MM.1S (cell line): ENCODE results near the gene TAL2.

ENCODE experiments used
- DNase-seq: peaks from one replicate; pipeline ENCODE4 v3.0.0-alpha.2; 2015
- H2AFZ ChIP-seq: fragments of 300-600 bp; sonication (generic); 2 replicates; pipeline ENCODE4 v1.6.0; 2016; ENCODE audit warnings: antibody characterized with exemption, low read length
- H3F3A ChIP-seq: fragments of 300-600 bp; sonication (generic); 2 replicates; pipeline ENCODE4 v1.6.1; 2016; ENCODE audit warnings: mild to moderate bottlenecking, antibody characterized with exemption, low read length, moderate library complexity, mixed read lengths; ENCODE audit not compliant: insufficient read depth
- H3K27ac ChIP-seq: fragments of 300-600 bp; sonication (generic); 2 replicates; pipeline ENCODE4 v1.5.1; 2016; ENCODE audit warnings: mild to moderate bottlenecking, low read length
- H3K27me3 ChIP-seq: fragments of 300-600 bp; sonication (generic); replicated peaks from 2 replicates; pipeline ENCODE4 v1.6.0; 2016; ENCODE audit warnings: low read length; ENCODE audit not compliant: insufficient read depth
- H3K36me3 ChIP-seq: fragments of 300-600 bp; sonication (generic); replicated peaks from 2 replicates; pipeline ENCODE4 v1.6.1; 2016; ENCODE audit warnings: mild to moderate bottlenecking, low read length, mixed read lengths; ENCODE audit not compliant: insufficient read depth
- H3K4me1 ChIP-seq: fragments of 300-600 bp; sonication (generic); 2 replicates; pipeline ENCODE4 v1.6.1; 2016; ENCODE audit warnings: low read length, mixed read lengths
- H3K4me2 ChIP-seq: fragments of 300-600 bp; sonication (generic); 2 replicates; pipeline ENCODE4 v1.6.0; 2016; ENCODE audit warnings: low read depth, low read length
- H3K4me3 ChIP-seq: fragments of 300-600 bp; sonication (generic); 2 replicates; pipeline ENCODE4 v1.5.1; 2016; ENCODE audit warnings: low read length, mixed read lengths
- H3K79me2 ChIP-seq: fragments of 300-600 bp; sonication (generic); 2 replicates; pipeline ENCODE4 v1.6.1; 2016; ENCODE audit warnings: mixed run types, low read length, mixed read lengths
- H3K9ac ChIP-seq: fragments of 300-600 bp; sonication (generic); 2 replicates; pipeline ENCODE4 v1.6.1; 2016; ENCODE audit warnings: low read length, mixed read lengths
- H3K9me2 ChIP-seq: fragments of 300-600 bp; sonication (generic); replicated peaks from 2 replicates; pipeline ENCODE4 v1.6.1; 2016; ENCODE audit warnings: mild to moderate bottlenecking, low read length, mixed read lengths; ENCODE audit not compliant: insufficient read depth
- H3K9me3 ChIP-seq: fragments of 300-600 bp; sonication (generic); replicated peaks from 2 replicates; pipeline ENCODE4 v1.6.1; 2016; ENCODE audit warnings: mild to moderate bottlenecking, low read length, mixed read lengths; ENCODE audit not compliant: insufficient read depth
- H4K20me1 ChIP-seq: fragments of 300-600 bp; sonication (generic); 2 replicates; pipeline ENCODE4 v1.6.1; 2016; ENCODE audit warnings: mild to moderate bottlenecking, low read length, moderate library complexity, mixed read lengths; ENCODE audit not compliant: insufficient read depth
- EZH2 ChIP-seq: fragments of 300-600 bp; sonication (generic); optimal IDR thresholded peaks from 2 replicates; pipeline ENCODE3; 2017; ENCODE audit warnings: low read depth, mild to moderate bottlenecking, antibody characterized with exemption, low read length, mixed read lengths
- EZH2phosphoT487 ChIP-seq: fragments of 300-600 bp; sonication (generic); IDR thresholded peaks from 2 replicates; pipeline ENCODE4 v1.6.1; 2018; ENCODE audit warnings: antibody characterized with exemption, low read length
- TF ChIP-seq, protein P1 (sequence below): fragments of 300-600 bp; sonication (generic); IDR thresholded peaks from 2 replicates; pipeline ENCODE4 v1.5.1; 2016; ENCODE audit warnings: antibody characterized with exemption, low read length, mixed read lengths

The TAL2 gene

GRCh38 chr9:105706156-105706555 is 43.9 kb downstream of the TAL2 start:
- Histone ChIP-seq H3K9ac (no peak overlapping the region), H4K20me1 (no peaks in the 10 kb centered on the region; the same call in 1 of the 2 replicates), H3F3A (no peaks in the 10 kb centered on the region), H3K9me2 (no peaks in the 10 kb centered on the region), H3K27ac (no peak overlapping the region), H3K4me3 (no peak overlapping the region), H3K4me2 (no peak overlapping the region), H3K4me1 (no peaks in the 10 kb centered on the region), H3K9me3 (no peaks in the 10 kb centered on the region), H2AFZ (no peak overlapping the region), H3K27me3 (no peaks in the 10 kb centered on the region), H3K36me3 (no peaks in the 10 kb centered on the region; the same call in 1 of the 2 replicates), H3K79me2 (peaks cover 22% of the 10 kb centered on the region)
- no peak for DNase-seq
- TF ChIP-seq EZH2 (no peak), EZH2phosphoT487 (no peak)
- TF ChIP-seq, protein P1, sequence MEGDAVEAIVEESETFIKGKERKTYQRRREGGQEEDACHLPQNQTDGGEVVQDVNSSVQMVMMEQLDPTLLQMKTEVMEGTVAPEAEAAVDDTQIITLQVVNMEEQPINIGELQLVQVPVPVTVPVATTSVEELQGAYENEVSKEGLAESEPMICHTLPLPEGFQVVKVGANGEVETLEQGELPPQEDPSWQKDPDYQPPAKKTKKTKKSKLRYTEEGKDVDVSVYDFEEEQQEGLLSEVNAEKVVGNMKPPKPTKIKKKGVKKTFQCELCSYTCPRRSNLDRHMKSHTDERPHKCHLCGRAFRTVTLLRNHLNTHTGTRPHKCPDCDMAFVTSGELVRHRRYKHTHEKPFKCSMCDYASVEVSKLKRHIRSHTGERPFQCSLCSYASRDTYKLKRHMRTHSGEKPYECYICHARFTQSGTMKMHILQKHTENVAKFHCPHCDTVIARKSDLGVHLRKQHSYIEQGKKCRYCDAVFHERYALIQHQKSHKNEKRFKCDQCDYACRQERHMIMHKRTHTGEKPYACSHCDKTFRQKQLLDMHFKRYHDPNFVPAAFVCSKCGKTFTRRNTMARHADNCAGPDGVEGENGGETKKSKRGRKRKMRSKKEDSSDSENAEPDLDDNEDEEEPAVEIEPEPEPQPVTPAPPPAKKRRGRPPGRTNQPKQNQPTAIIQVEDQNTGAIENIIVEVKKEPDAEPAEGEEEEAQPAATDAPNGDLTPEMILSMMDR, result no peak

DNA sequence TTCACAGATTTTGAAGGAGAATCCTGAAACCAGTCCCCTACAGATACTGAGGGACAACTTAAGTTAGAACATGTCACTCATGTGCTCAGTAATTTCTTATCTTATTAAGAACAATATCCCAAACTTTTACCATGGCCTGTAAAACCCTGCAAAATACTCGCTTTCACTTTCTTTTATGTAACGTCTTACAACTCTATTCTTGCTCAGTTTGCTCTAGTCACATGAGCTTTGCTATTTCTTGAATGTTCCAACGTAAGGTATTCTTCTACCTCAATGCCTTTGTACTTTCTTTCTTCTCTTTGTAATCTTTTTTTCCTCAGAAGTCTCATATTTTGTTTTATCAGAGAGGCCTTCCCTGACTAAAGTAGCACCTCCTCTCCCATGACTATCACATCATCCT is 46.1 kb downstream of the TAL2 start:
- H3K9ac ChIP-seq, result no peak overlapping the region

GRCh38 chr9:105710638-105711037 is 48.4 kb downstream of the TAL2 start:
- H3K27me3 ChIP-seq, result no peaks in the 10 kb centered on the region
- TF ChIP-seq, protein P1, result no peak
- no peak for TF ChIP-seq EZH2phosphoT487
- TF ChIP-seq EZH2, result no peak

More for the DNA sequence above, 46.1 kb downstream of the TAL2 start:
- 0 out of 2 replicates have a peak, but pooled peaks cover 3% of the 10 kb centered on the region for H3K79me2 ChIP-seq
- H3K27me3 ChIP-seq, result no peaks in the 10 kb centered on the region
- no peaks in the 10 kb centered on the region for H3K4me1 ChIP-seq
- no peaks in the 10 kb centered on the region for H3K9me3 ChIP-seq
- no peaks in the 10 kb centered on the region for H3K9me2 ChIP-seq
- H3K36me3 ChIP-seq, result no peaks in the 10 kb centered on the region; the same call in 1 of the 2 replicates
- no peaks in the 10 kb centered on the region for H3F3A ChIP-seq
- no peak overlapping the region for H3K4me3 ChIP-seq
- H4K20me1 ChIP-seq, result no peaks in the 10 kb centered on the region
- no peak for TF ChIP-seq EZH2
- no peak overlapping the region for H3K4me2 ChIP-seq
- no peak overlapping the region for H2AFZ ChIP-seq
- H3K27ac ChIP-seq, result no peak overlapping the region
- DNase-seq, result no peak

GRCh38 chr9:105711867-105712266 is 49.6 kb downstream of the TAL2 start:
- TF ChIP-seq EZH2, result no peak
- H3K4me2 ChIP-seq, result no peak overlapping the region
- H3K36me3 ChIP-seq, result no peaks in the 10 kb centered on the region; the same call in 1 of the 2 replicates
- H3F3A ChIP-seq, result no peaks in the 10 kb centered on the region
- no peaks in the 10 kb centered on the region for H3K9me3 ChIP-seq
- DNase-seq, result no peak
- H3K4me1 ChIP-seq, result no peaks in the 10 kb centered on the region
- H3K27me3 ChIP-seq, result no peaks in the 10 kb centered on the region
- no peak overlapping the region for H3K4me3 ChIP-seq
- H3K79me2 ChIP-seq, result 0 out of 2 replicates have a peak, but pooled peaks cover 3% of the 10 kb centered on the region
- H3K9ac ChIP-seq, result no peak overlapping the region
- H4K20me1 ChIP-seq, result no peaks in the 10 kb centered on the region
- no peaks in the 10 kb centered on the region for H3K9me2 ChIP-seq
- H2AFZ ChIP-seq, result no peak overlapping the region
- no peak overlapping the region for H3K27ac ChIP-seq

More at GRCh38 chr9:105710638-105711037, 48.4 kb downstream of the TAL2 start:
- H3K9me3 ChIP-seq, result no peaks in the 10 kb centered on the region
- H4K20me1 ChIP-seq, result no peaks in the 10 kb centered on the region
- 0 out of 2 replicates have a peak, but pooled peaks cover 3% of the 10 kb centered on the region for H3K79me2 ChIP-seq
- H3K36me3 ChIP-seq, result no peaks in the 10 kb centered on the region; the same call in 1 of the 2 replicates
- DNase-seq, result no peak
- H3F3A ChIP-seq, result no peaks in the 10 kb centered on the region
- H3K4me3 ChIP-seq, result no peak overlapping the region
- H3K9me2 ChIP-seq, result no peaks in the 10 kb centered on the region
- no peak overlapping the region for H2AFZ ChIP-seq
- no peak overlapping the region for H3K9ac ChIP-seq
- H3K4me1 ChIP-seq, result no peaks in the 10 kb centered on the region
- H3K4me2 ChIP-seq, result no peak overlapping the region
- H3K27ac ChIP-seq, result no peak overlapping the region
